ENCODE results near the gene TRAPPC11.

Gene TRAPPC11

GRCh38 chr4:183635741-183636140, 23.4 kb upstream of the TRAPPC11 start:
- H3K4me3 ChIP-seq (ENCODE audit: low read length), result no peak overlapping the region
- DNase-seq (ENCODE audit: low read depth, low spot score), result no peak

- DNase-seq (ENCODE audit: low read depth, low spot score), result no peak
- H3K4me3 ChIP-seq (ENCODE audit: low read length), result no peak overlapping the region
Measured at GRCh38 chr4:183636503-183636902, 22.6 kb upstream of the TRAPPC11 start.

- no peak overlapping the region for H3K4me3 ChIP-seq (ENCODE audit: low read length)
Measured at GRCh38 chr4:183636923-183637322, 22.2 kb upstream of the TRAPPC11 start.

GRCh38 chr4:183637461-183637860, 21.6 kb upstream of the TRAPPC11 start:
- DNase-seq (ENCODE audit: low read depth, low spot score), result no peak
- no peak overlapping the region for H3K4me3 ChIP-seq (ENCODE audit: low read length)

More at GRCh38 chr4:183636923-183637322, 22.2 kb upstream of the TRAPPC11 start:
- DNase-seq (ENCODE audit: low read depth, low spot score), result no peak

- H3K4me3 ChIP-seq (ENCODE audit: low read length), result no peak overlapping the region
- no peak for DNase-seq (ENCODE audit: low read depth, low spot score)
Measured at GRCh38 chr4:183638436-183638835, 20.7 kb upstream of the TRAPPC11 start.

GRCh38 chr4:183639291-183639690, 19.8 kb upstream of the TRAPPC11 start:
- H3K4me3 ChIP-seq (ENCODE audit: low read length), result no peak overlapping the region
- no peak for DNase-seq (ENCODE audit: low read depth, low spot score)

- H3K4me3 ChIP-seq (ENCODE audit: low read length), result no peak overlapping the region
- no peak for DNase-seq (ENCODE audit: low read depth, low spot score)
Measured at GRCh38 chr4:183645326-183645725, 13.8 kb upstream of the TRAPPC11 start.

- no peak for DNase-seq (ENCODE audit: low read depth, low spot score)
- H3K4me3 ChIP-seq (ENCODE audit: low read length), result peak overlapping the region; percentile 89
Measured at GRCh38 chr4:183657564-183657963, 1.5 kb upstream of the TRAPPC11 start.

GRCh38 chr4:183658362-183659028, 598 bp upstream of the TRAPPC11 start:
- DNase-seq (ENCODE audit: low read depth, low spot score), result no peak
- H3K4me3 ChIP-seq (ENCODE audit: low read length), result peak overlapping the region; percentile 89

- peak; percentile 5 for DNase-seq (ENCODE audit: low read depth, low spot score)
- peak overlapping the region; percentile 89 for H3K4me3 ChIP-seq (ENCODE audit: low read length)
Measured at GRCh38 chr4:183659872-183660242, 764 bp downstream of the TRAPPC11 start.

GRCh38 chr4:183666088-183666487, 7.0 kb downstream of the TRAPPC11 start:
- DNase-seq (ENCODE audit: low read depth, low spot score), result no peak
- H3K4me3 ChIP-seq (ENCODE audit: low read length), result no peak overlapping the region

GRCh38 chr4:183670251-183670650, 11.2 kb downstream of the TRAPPC11 start:
- H3K4me3 ChIP-seq (ENCODE audit: low read length), result no peak overlapping the region

GRCh38 chr4:183670960-183671555, 12.0 kb downstream of the TRAPPC11 start:
- no peak overlapping the region for H3K4me3 ChIP-seq (ENCODE audit: low read length)
- no peak for DNase-seq (ENCODE audit: low read depth, low spot score)

More at GRCh38 chr4:183670251-183670650, 11.2 kb downstream of the TRAPPC11 start:
- DNase-seq (ENCODE audit: low read depth, low spot score), result no peak

GRCh38 chr4:183674153-183674552, 15.1 kb downstream of the TRAPPC11 start:
- DNase-seq (ENCODE audit: low read depth, low spot score), result no peak
- no peak overlapping the region for H3K4me3 ChIP-seq (ENCODE audit: low read length)

GRCh38 chr4:183675625-183676024, 16.5 kb downstream of the TRAPPC11 start:
- no peak overlapping the region for H3K4me3 ChIP-seq (ENCODE audit: low read length)
- DNase-seq (ENCODE audit: low read depth, low spot score), result no peak

- H3K4me3 ChIP-seq (ENCODE audit: low read length), result no peak overlapping the region
- no peak for DNase-seq (ENCODE audit: low read depth, low spot score)
Measured at GRCh38 chr4:183681119-183681518, 22.0 kb downstream of the TRAPPC11 start.

- DNase-seq (ENCODE audit: low read depth, low spot score), result no peak
- no peak overlapping the region for H3K4me3 ChIP-seq (ENCODE audit: low read length)
Measured at GRCh38 chr4:183686461-183686860, 27.4 kb downstream of the TRAPPC11 start.

- no peak overlapping the region for H3K4me3 ChIP-seq (ENCODE audit: low read length)
- DNase-seq (ENCODE audit: low read depth, low spot score), result no peak
Measured at GRCh38 chr4:183688216-183688615, 29.1 kb downstream of the TRAPPC11 start.

- H3K4me3 ChIP-seq (ENCODE audit: low read length), result no peak overlapping the region
- DNase-seq (ENCODE audit: low read depth, low spot score), result no peak
Measured at GRCh38 chr4:183691006-183691405, 31.9 kb downstream of the TRAPPC11 start.

- no peak overlapping the region for H3K4me3 ChIP-seq (ENCODE audit: low read length)
- DNase-seq (ENCODE audit: low read depth, low spot score), result no peak
Measured at GRCh38 chr4:183691897-183692296, 32.8 kb downstream of the TRAPPC11 start.

GRCh38 chr4:183698909-183699308, 39.8 kb downstream of the TRAPPC11 start:
- no peak for DNase-seq (ENCODE audit: low read depth, low spot score)
- no peak overlapping the region for H3K4me3 ChIP-seq (ENCODE audit: low read length)
